PFSK-1 (cell line): ENCODE data around the gene CREBRF. TPM values are rescaled to one million over a fixed set of nuclear protein-coding genes. Genes with fewer than 3 reads are reported as not detected.

ENCODE experiments used
- FOXP2 ChIP-seq: optimal IDR thresholded peaks from 2 replicates; pipeline ENCODE3; 2011; ENCODE audit warnings: borderline replicate concordance, control low read depth, inconsistent platforms; ENCODE audit not compliant: insufficient read depth; ENCODE audit errors: extremely low read length, extremely low read depth
- POLR2AphosphoS5 ChIP-seq: IDR thresholded peaks from 2 replicates; pipeline ENCODE4 v1.6.1; 2012; ENCODE audit warnings: low read depth, mild to moderate bottlenecking, control low read depth, low read length, moderate library complexity
- REST ChIP-seq, 2 experiments: IDR thresholded peaks; 2 replicates each; pipeline versions ENCODE4 v1.6.1 to v1.8.0; 2011 to 2012; ENCODE audit warnings: low read depth in 2 of 2, low read length in 2 of 2, control low read depth in 1 of 2, inconsistent platforms in 1 of 2, mild to moderate bottlenecking in 1 of 2, moderate library complexity in 1 of 2; ENCODE audit not compliant: insufficient read depth in 1 of 2
- SIN3A ChIP-seq: IDR thresholded peaks from 2 replicates; pipeline ENCODE4 v1.6.1; 2012; ENCODE audit warnings: mild to moderate bottlenecking, low read length, moderate library complexity, borderline replicate concordance; ENCODE audit not compliant: insufficient read depth
- TAF1 ChIP-seq: IDR thresholded peaks from 2 replicates; pipeline ENCODE4 v1.6.1; 2012; ENCODE audit warnings: low read length, control low read depth, borderline replicate concordance; ENCODE audit not compliant: insufficient read depth
- polyA plus RNA-seq: library from polyadenylated mRNA; unstranded; fragments of >200 nt; gene quantifications from one replicate; pipeline ENCODE4 v1.2.1, GENCODE V29; 2012; ENCODE audit warnings: low read depth, missing spikeins; ENCODE audit not compliant: insufficient read length

The CREBRF gene
- 4.7 TPM for polyA plus RNA-seq

- TF ChIP-seq REST (IDR thresholded peaks at IDR 0.05; ENCODE audit: insufficient read depth in 1 of 2, low read depth in 2 of 2, low read length in 2 of 2) (no peak), SIN3A (peak; percentile 92), POLR2AphosphoS5 (0 out of 2 replicates have a peak, but pooled peaks have one; percentile 37), FOXP2 (peak; percentile 90), TAF1 (peak; percentile 58; the same call in 1 of the 2 replicates)
These were observed at the start of gene CREBRF for GRCh38 chr5:173055983-173056782. CREBRF (plus strand) TSS chr5:173056352; CDS start chr5:173080776, 24,424 bp downstream.

GRCh38 chr5:173010021-173010420 lies 46.1 kb upstream of the CREBRF start:
- TF ChIP-seq POLR2AphosphoS5, result no peak
- no peak for TF ChIP-seq FOXP2
- no peak for TF ChIP-seq REST (IDR thresholded peaks at IDR 0.05; ENCODE audit: insufficient read depth in 1 of 2, low read depth in 2 of 2, low read length in 2 of 2)
- TF ChIP-seq SIN3A, result no peak
- TF ChIP-seq TAF1, result no peak

- no peak for TF ChIP-seq REST (IDR thresholded peaks at IDR 0.05; ENCODE audit: insufficient read depth in 1 of 2, low read depth in 2 of 2, low read length in 2 of 2)
- no peak for TF ChIP-seq SIN3A
- no peak for TF ChIP-seq POLR2AphosphoS5
- no peak for TF ChIP-seq FOXP2
- no peak for TF ChIP-seq TAF1
These were observed 45.3 kb upstream of the CREBRF start for GRCh38 chr5:173010547-173011464.

GRCh38 chr5:173011566-173011965 lies 44.6 kb upstream of the CREBRF start:
- no peak for TF ChIP-seq TAF1

GRCh38 chr5:173012882-173013281 lies 43.3 kb upstream of the CREBRF start:
- TF ChIP-seq FOXP2, result no peak
- no peak for TF ChIP-seq SIN3A
- TF ChIP-seq TAF1, result no peak
- no peak for TF ChIP-seq REST (IDR thresholded peaks at IDR 0.05; ENCODE audit: insufficient read depth in 1 of 2, low read depth in 2 of 2, low read length in 2 of 2)
- TF ChIP-seq POLR2AphosphoS5, result no peak
